HepG2 (cell line): ENCODE measurements around the gene UBR7. TPM values are rescaled to one million over a fixed set of nuclear protein-coding genes. Genes with fewer than 3 reads are reported as not detected.

ENCODE experiments used
- ATAC-seq: fragments of 200-7000 bp; cut with Tn5 transposase; 3 replicates; pipeline ENCODE4 v1.9.1; 2020; ENCODE audit warnings: mild to moderate bottlenecking, moderate library complexity
- BruUV-seq: library from RNA; stranded (reverse); fragments of 400-500 nt; replicated peaks from 2 replicates; lab custom pipeline; 2021; lab: Mats Ljungman, UMichigan
- CTCF ChIA-PET: fragments of 300-600 bp; formaldehyde crosslinking; extraction: SDS; loops from one replicate; lab custom pipeline; 2021; ENCODE audit warnings: low total read pairs, inconsistent platforms, low intra/inter-chr PET ratio; lab: Yijun Ruan, JAX
- POLR2A ChIA-PET: fragments of 350-600 bp; sonication (Branson Sonifier 250); formaldehyde crosslinking; loops from one replicate; lab custom pipeline; 2020; ENCODE audit warnings: antibody characterized with exemption, inconsistent platforms; lab: Yijun Ruan, JAX
- DNase-seq: peaks from one replicate; pipeline ENCODE4 v3.0.0-alpha.2; 2015; ENCODE audit warnings: low spot score
- FAIRE-seq: peaks from 3 replicates; lab custom pipeline; 2011; peaks lifted over from hg19 to GRCh38; lab: Jason Lieb, UNC
- H2AFZ ChIP-seq: one replicate; pipeline ENCODE4 v1.6.1; 2011; ENCODE audit warnings: low read length, inconsistent platforms
- H3K27ac ChIP-seq: fragments of 300-600 bp; 3 replicates; pipeline ENCODE4 v1.8.0; 2011; ENCODE audit warnings: mixed run types, mild to moderate bottlenecking, mixed read lengths, low read length, inconsistent platforms; ENCODE audit not compliant: insufficient read depth; ENCODE audit errors: extremely low read length
- H3K27me3 ChIP-seq, 2 experiments: fragments of 200-600 bp in 1 of 2; 2 replicates in 1 of 2; 3 replicates in 1 of 2; pipeline versions ENCODE4 v1.6.0 to v1.8.0; 2011; ENCODE audit warnings: low read length in 2 of 2, mild to moderate bottlenecking in 2 of 2, moderate library complexity in 2 of 2, inconsistent platforms in 1 of 2; ENCODE audit not compliant: insufficient read depth in 2 of 2, control insufficient read depth in 1 of 2
- H3K36me3 ChIP-seq, 2 experiments: fragments of 200-600 bp in 1 of 2; replicated peaks in 1 of 2; 2 replicates in 1 of 2; 3 replicates in 1 of 2; pipeline versions ENCODE4 v1.5.1 to v1.8.0; 2011; ENCODE audit warnings: low read length in 2 of 2, inconsistent platforms in 1 of 2; ENCODE audit not compliant: insufficient read depth in 2 of 2, control insufficient read depth in 1 of 2
- H3K4me1 ChIP-seq: 2 replicates; pipeline ENCODE4 v1.5.1; 2012; ENCODE audit warnings: low read length, inconsistent platforms; ENCODE audit not compliant: insufficient read depth
- H3K4me2 ChIP-seq: 2 replicates; pipeline ENCODE4 v1.6.0; 2011; ENCODE audit warnings: low read depth, low read length, inconsistent platforms
- H3K4me3 ChIP-seq, 3 experiments: fragments of 200-600 bp in 1 of 3; sonication (generic), shearing (Covaris generic) in 1 of 3; replicated peaks in 1 of 3; 2 replicates each; pipeline ENCODE4 v1.5.1; 2011 to 2016; ENCODE audit warnings: low read length in 3 of 3, inconsistent platforms in 2 of 3, low read depth in 2 of 3, mild to moderate bottlenecking in 2 of 3, control low read depth in 1 of 3, mixed read lengths in 1 of 3; ENCODE audit not compliant: insufficient read depth in 1 of 3
- H3K79me2 ChIP-seq: one replicate; pipeline ENCODE4 v1.6.1; 2011; ENCODE audit warnings: low read length, inconsistent platforms; ENCODE audit not compliant: insufficient read depth
- H3K9ac ChIP-seq: 2 replicates; pipeline ENCODE4 v1.6.0; 2011; ENCODE audit warnings: mild to moderate bottlenecking, low read depth, low read length, inconsistent platforms; ENCODE audit not compliant: insufficient read depth
- H3K9me3 ChIP-seq: 2 replicates; pipeline ENCODE4 v1.5.1; 2012; ENCODE audit warnings: mild to moderate bottlenecking, low read length
- H4K20me1 ChIP-seq: 2 replicates; pipeline ENCODE4 v1.6.0; 2011; ENCODE audit warnings: inconsistent platforms, mild to moderate bottlenecking, low read length, moderate library complexity; ENCODE audit not compliant: insufficient read depth
- FOXC1 ChIP-seq: sonication (generic); formaldehyde crosslinking; IDR thresholded peaks from 2 replicates; pipeline ENCODE4 v1.8.0; 2022; ENCODE audit warnings: mild to moderate bottlenecking, missing genetic modification reagents, borderline replicate concordance
- GPN1 ChIP-seq: sonication (generic); formaldehyde crosslinking; IDR thresholded peaks from 2 replicates; pipeline ENCODE4 v1.5.1; 2020; ENCODE audit warnings: missing genetic modification reagents, borderline replicate concordance
- KDM1A ChIP-seq: IDR thresholded peaks from 2 replicates; pipeline ENCODE4 v1.6.1; 2016; ENCODE audit warnings: missing compliant biosample characterization
- PAWR ChIP-seq: sonication (generic); formaldehyde crosslinking; IDR thresholded peaks from 2 replicates; pipeline ENCODE4 v1.4.0; 2020; ENCODE audit warnings: missing genetic modification reagents, mild to moderate bottlenecking, borderline replicate concordance
- TGIF2 ChIP-seq: IDR thresholded peaks from 2 replicates; pipeline ENCODE4 v1.6.1; 2016; ENCODE audit warnings: control low read depth, missing compliant biosample characterization
- UBTF ChIP-seq: sonication (generic); formaldehyde crosslinking; IDR thresholded peaks from 2 replicates; pipeline ENCODE4 v1.4.0; 2020; ENCODE audit warnings: mild to moderate bottlenecking, missing genetic modification reagents
- ZBTB10 ChIP-seq: sonication (generic); formaldehyde crosslinking; IDR thresholded peaks from 2 replicates; pipeline ENCODE4 v1.4.0; 2020; ENCODE audit warnings: missing genetic modification reagents, borderline replicate concordance
- ZNF383 ChIP-seq: sonication (generic); formaldehyde crosslinking; IDR thresholded peaks from 2 replicates; pipeline ENCODE4 v1.4.0; 2020; ENCODE audit warnings: missing genetic modification reagents, mild to moderate bottlenecking, borderline replicate concordance
- ZNF567 ChIP-seq: sonication (generic); formaldehyde crosslinking; IDR thresholded peaks from 2 replicates; pipeline ENCODE4 v1.8.1; 2023; ENCODE audit warnings: mild to moderate bottlenecking, missing genetic modification reagents, borderline replicate concordance
- in situ Hi-C: cut with HindIII; loops from 2 replicates; pipeline ENCODE4 v1.10.0; 2017; ENCODE audit warnings: low pct_unique_long_range_greater_than_20kb; ENCODE audit not compliant: extremely low pct_ligation_motif_present
- intact Hi-C: fragments of 100-400 bp; cut with micrococcal nuclease; formaldehyde crosslinking; loops from one replicate; pipeline ENCODE4 v1.10.0; 2022; ENCODE audit not compliant: unreplicated experiment
- polyA plus RNA-seq, 8 experiments: library from polyadenylated mRNA; depleted of rRNA in 3 of 8; stranded (reverse) in 7 of 8; unstranded in 1 of 8; fragments of >200 nt; fragmentation: Illumina TruSeq in 4 of 8; extraction: Trizol in 4 of 8; gene quantifications; 2 replicates each; pipeline versions ENCODE4 v1.2.1 to v1.2.3, GENCODE V29; 2011 to 2016; ENCODE audit warnings: low read depth in 4 of 8, missing spikeins in 1 of 8, mixed read lengths in 1 of 8; ENCODE audit not compliant: insufficient read depth in 1 of 8
- total RNA-seq, 5 experiments: library from RNA; depleted of rRNA; stranded (reverse); fragments of >200 nt; fragmentation: Illumina TruSeq; extraction: Trizol; gene quantifications; 2 replicates each; pipeline ENCODE4 v1.2.3, GENCODE V29; 2016; ENCODE audit warnings: low read depth in 1 of 5

The UBR7 gene
- total and polyA plus RNA-seq, 2 of the 13 experiments (the other 11 are each of a cell fraction or from before 2014, with no cell fraction given), result 11.0 to 19.7 TPM

GRCh38 chr14:93246534-93246933 lies 39.5 kb downstream of the UBR7 start:
- no peak overlapping the region for H3K9ac ChIP-seq
- H4K20me1 ChIP-seq, result no peaks in the 10 kb centered on the region
- ChIA-PET POLR2A (no interaction called here), CTCF (no interaction called here)
- H3K27me3 ChIP-seq, result no peaks in the 10 kb centered on the region; a peak in 1 of 5 replicates
- H3K4me3 ChIP-seq, result no peak overlapping the region
- no peak overlapping the region for H3K27ac ChIP-seq
- intact Hi-C loops, result no loop called here
- no peaks in the 10 kb centered on the region for H3K79me2 ChIP-seq
- ATAC-seq (no peak), DNase-seq (no peak), FAIRE-seq (no peak)
- BruUV-seq, result no TSS peak
- peaks cover 16 to 61% of the 10 kb centered on the region in 2 experiments for H3K36me3 ChIP-seq
- in situ Hi-C loops, result no loop called here
- no peak overlapping the region for H3K4me2 ChIP-seq
- no peaks in the 10 kb centered on the region for H3K9me3 ChIP-seq
- peaks cover 17% of the 10 kb centered on the region for H3K4me1 ChIP-seq
- no peak for TF ChIP-seq ZNF567 (CRISPR knock-in tag)
- TF ChIP-seq ZNF383, result no peak
- no peak for TF ChIP-seq UBTF (CRISPR knock-in tag)
- TF ChIP-seq ZBTB10 (CRISPR knock-in tag), result no peak
- no peak for TF ChIP-seq GPN1
- no peak for TF ChIP-seq KDM1A (CRISPR knock-in tag)
- no peak for TF ChIP-seq FOXC1 (CRISPR knock-in tag)
- TF ChIP-seq PAWR, result no peak
- no peak for TF ChIP-seq TGIF2 (CRISPR knock-in tag)
- no peak overlapping the region for H2AFZ ChIP-seq
